HepG2 (cell line): Measurements from ENCODE around the gene ZNF530. TPM values are rescaled to one million over a fixed set of nuclear protein-coding genes. Genes with fewer than 3 reads are reported as not detected.

ENCODE experiments used
- AHR ChIP-seq: IDR thresholded peaks from 2 replicates; pipeline ENCODE4 v1.6.1; 2018; ENCODE audit warnings: missing genetic modification reagents, missing compliant biosample characterization
- CSRNP2 ChIP-seq: sonication (generic); formaldehyde crosslinking; conservative IDR thresholded peaks from 2 replicates; pipeline ENCODE4 v1.8.0; 2022; ENCODE audit warnings: low read depth, missing genetic modification reagents
- CTCF ChIP-seq: sonication (generic); formaldehyde crosslinking; IDR thresholded peaks from 2 replicates; pipeline ENCODE4 v1.5.0; 2020; ENCODE audit warnings: mild to moderate bottlenecking, missing genetic modification reagents, moderate library complexity
- EP300 ChIP-seq, 3 experiments: sonication (generic) in 1 of 3; formaldehyde crosslinking in 1 of 3; IDR thresholded peaks; 2 replicates each; pipeline versions ENCODE4 v1.5.1 to v1.6.1; 2011 to 2020; ENCODE audit warnings: low read depth in 2 of 3, low read length in 2 of 3, borderline replicate concordance in 1 of 3, improper control_type of control experiment in 1 of 3, mild to moderate bottlenecking in 1 of 3, missing genetic modification reagents in 1 of 3, moderate library complexity in 1 of 3
- ETS1 ChIP-seq: sonication (generic); formaldehyde crosslinking; IDR thresholded peaks from 2 replicates; pipeline ENCODE4 v1.4.0; 2020; ENCODE audit warnings: missing genetic modification reagents
- IKZF1 ChIP-seq: fragments of 450-650 bp; IDR thresholded peaks from 2 replicates; pipeline ENCODE4 v1.7.1; 2016
- MZF1 ChIP-seq: sonication (generic); formaldehyde crosslinking; IDR thresholded peaks from 2 replicates; pipeline ENCODE4 v1.8.1; 2023; ENCODE audit warnings: mild to moderate bottlenecking, missing genetic modification reagents, borderline replicate concordance
- NAIF1 ChIP-seq: sonication (generic); formaldehyde crosslinking; IDR thresholded peaks from 2 replicates; pipeline ENCODE4 v1.5.0; 2020; ENCODE audit warnings: mild to moderate bottlenecking, missing genetic modification reagents, borderline replicate concordance
- NFYC ChIP-seq: IDR thresholded peaks from 2 replicates; pipeline ENCODE4 v1.6.1; 2016; ENCODE audit warnings: missing genetic modification reagents, missing compliant biosample characterization
- NR2F1 ChIP-seq, 2 experiments: fragments of 450-650 bp in 1 of 2; formaldehyde crosslinking in 1 of 2; IDR thresholded peaks; 2 replicates each; pipeline versions ENCODE4 v1.5.0 to v1.6.1; 2016 to 2020; ENCODE audit warnings: mild to moderate bottlenecking in 1 of 2, missing compliant biosample characterization in 1 of 2, missing genetic modification reagents in 1 of 2, moderate library complexity in 1 of 2
- POLR2A ChIP-seq, 2 experiments: IDR thresholded peaks; 2 replicates each; pipeline ENCODE4 v1.6.1; 2011; ENCODE audit warnings: low read depth in 2 of 2, low read length in 2 of 2, mild to moderate bottlenecking in 1 of 2, moderate library complexity in 1 of 2; ENCODE audit not compliant: insufficient read depth in 1 of 2
- SMAD3 ChIP-seq: sonication (generic); formaldehyde crosslinking; IDR thresholded peaks from 2 replicates; pipeline ENCODE4 v1.4.0; 2020; ENCODE audit warnings: missing genetic modification reagents
- SRSF1 ChIP-seq: fragments of 200-400 bp; formaldehyde crosslinking; optimal IDR thresholded peaks from 2 replicates; pipeline ENCODE3; 2017; ENCODE audit warnings: mild to moderate bottlenecking, low read depth, low read length, moderate library complexity
- SRSF9 ChIP-seq: fragments of 200-400 bp; formaldehyde crosslinking; IDR thresholded peaks from 2 replicates; pipeline ENCODE4 v1.6.1; 2018; ENCODE audit warnings: borderline replicate concordance, mild to moderate bottlenecking, low read depth, low read length; ENCODE audit not compliant: insufficient read depth, poor library complexity, severe bottlenecking
- SSRP1 ChIP-seq: IDR thresholded peaks from 2 replicates; pipeline ENCODE4 v1.6.1; 2016; ENCODE audit warnings: control low read depth
- TAF15 ChIP-seq: fragments of 200-400 bp; formaldehyde crosslinking; IDR thresholded peaks from one replicate; pipeline ENCODE4 v1.6.1; 2018; ENCODE audit warnings: mild to moderate bottlenecking, low read depth, low read length; ENCODE audit not compliant: poor library complexity, severe bottlenecking
- TOPORS ChIP-seq: sonication (generic); formaldehyde crosslinking; IDR thresholded peaks from 2 replicates; pipeline ENCODE4 v1.8.0; 2023; ENCODE audit warnings: mild to moderate bottlenecking, missing genetic modification reagents
- XBP1 ChIP-seq: sonication (generic); formaldehyde crosslinking; IDR thresholded peaks from 2 replicates; pipeline ENCODE4 v1.5.0; 2020; ENCODE audit warnings: missing genetic modification reagents
- ZNF598 ChIP-seq: sonication (generic); formaldehyde crosslinking; IDR thresholded peaks from 2 replicates; pipeline ENCODE4 v1.5.1; 2020; ENCODE audit warnings: mild to moderate bottlenecking, missing genetic modification reagents, borderline replicate concordance
- ZNF709 ChIP-seq: sonication (generic); formaldehyde crosslinking; IDR thresholded peaks from 2 replicates; pipeline ENCODE4 v1.5.0; 2020; ENCODE audit warnings: mild to moderate bottlenecking, missing genetic modification reagents
- ZSCAN25 ChIP-seq: sonication (generic); formaldehyde crosslinking; IDR thresholded peaks from 2 replicates; pipeline ENCODE4 v1.8.0; 2022; ENCODE audit warnings: mild to moderate bottlenecking, missing genetic modification reagents
- polyA plus RNA-seq, 8 experiments: library from polyadenylated mRNA; depleted of rRNA in 3 of 8; stranded (reverse) in 7 of 8; unstranded in 1 of 8; fragments of >200 nt; fragmentation: Illumina TruSeq in 4 of 8; extraction: Trizol in 4 of 8; gene quantifications; 2 replicates each; pipeline versions ENCODE4 v1.2.1 to v1.2.3, GENCODE V29; 2011 to 2016; ENCODE audit warnings: low read depth in 4 of 8, missing spikeins in 1 of 8, mixed read lengths in 1 of 8; ENCODE audit not compliant: insufficient read depth in 1 of 8
- total RNA-seq, 5 experiments: library from RNA; depleted of rRNA; stranded (reverse); fragments of >200 nt; fragmentation: Illumina TruSeq; extraction: Trizol; gene quantifications; 2 replicates each; pipeline ENCODE4 v1.2.3, GENCODE V29; 2016; ENCODE audit warnings: low read depth in 1 of 5
- TF ChIP-seq, protein P1 (sequence below): sonication (generic); formaldehyde crosslinking; IDR thresholded peaks from 2 replicates; pipeline ENCODE4 v1.4.0; 2020; ENCODE audit warnings: missing genetic modification reagents
- TF ChIP-seq, protein P2 (sequence below): IDR thresholded peaks from 2 replicates; pipeline ENCODE4 v1.6.1; 2012; ENCODE audit warnings: inconsistent platforms

ZNF530 gene
- total and polyA plus RNA-seq, 2 of the 13 experiments (the other 11 are each of a cell fraction or from before 2014, with no cell fraction given) = 1.1 to 7.8 TPM

DNA sequence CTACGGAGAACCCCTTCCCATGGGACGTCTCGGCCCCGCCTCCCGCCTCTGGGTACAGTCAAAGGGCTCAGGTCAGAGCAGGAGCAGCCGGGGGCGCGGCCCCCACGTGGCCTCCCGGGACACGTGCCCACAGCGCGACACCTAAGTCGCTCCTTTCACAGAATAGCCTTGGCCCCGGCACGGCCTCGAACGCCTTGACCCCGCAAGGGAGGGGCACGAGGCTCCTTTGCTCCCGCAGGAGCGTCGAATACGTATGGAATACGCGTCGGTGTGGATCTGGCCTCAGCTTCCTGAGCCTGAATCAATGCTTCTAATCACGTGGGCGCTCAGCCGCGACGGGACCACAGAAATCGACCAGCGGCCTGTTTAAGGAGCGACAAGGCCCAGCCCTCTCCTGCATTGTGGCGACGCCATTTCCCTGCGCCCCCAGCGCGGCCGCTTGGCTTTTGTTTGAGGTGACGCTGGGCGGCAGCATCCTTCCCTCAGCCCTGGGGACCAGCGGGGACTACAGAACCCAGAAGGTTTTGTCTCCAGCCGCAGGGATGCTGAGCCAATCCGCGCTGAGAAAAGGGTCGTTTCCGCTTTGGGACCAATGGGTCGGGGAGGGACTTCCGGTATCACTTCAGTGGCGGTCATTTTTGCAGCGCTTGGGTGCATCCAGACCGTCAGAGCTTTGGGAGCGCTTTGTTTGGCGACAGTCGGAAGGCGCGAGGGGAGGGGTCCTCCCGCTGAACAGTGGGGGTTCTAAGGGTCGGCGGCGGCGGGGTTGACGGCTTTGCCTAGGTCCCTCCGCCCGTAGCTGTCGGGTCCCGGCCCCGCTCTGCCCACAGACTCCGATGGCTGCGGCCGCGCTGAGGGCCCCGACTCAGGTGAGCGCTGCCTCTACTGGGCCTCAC lies 15.9 kb upstream of the ZNF530 start, which contains the start of gene ZIK1 (continued):
- TF ChIP-seq, protein P1, sequence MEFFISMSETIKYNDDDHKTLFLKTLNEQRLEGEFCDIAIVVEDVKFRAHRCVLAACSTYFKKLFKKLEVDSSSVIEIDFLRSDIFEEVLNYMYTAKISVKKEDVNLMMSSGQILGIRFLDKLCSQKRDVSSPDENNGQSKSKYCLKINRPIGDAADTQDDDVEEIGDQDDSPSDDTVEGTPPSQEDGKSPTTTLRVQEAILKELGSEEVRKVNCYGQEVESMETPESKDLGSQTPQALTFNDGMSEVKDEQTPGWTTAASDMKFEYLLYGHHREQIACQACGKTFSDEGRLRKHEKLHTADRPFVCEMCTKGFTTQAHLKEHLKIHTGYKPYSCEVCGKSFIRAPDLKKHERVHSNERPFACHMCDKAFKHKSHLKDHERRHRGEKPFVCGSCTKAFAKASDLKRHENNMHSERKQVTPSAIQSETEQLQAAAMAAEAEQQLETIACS (CRISPR knock-in tag) = no peak
- TF ChIP-seq NFYC (CRISPR knock-in tag) (peak; percentile 87), NR2F1 (CRISPR knock-in tag; IDR thresholded peaks at IDR 0.05) (no peak), MZF1 (CRISPR knock-in tag) (no peak), XBP1 (CRISPR knock-in tag) (no peak), SMAD3 (CRISPR knock-in tag) (no peak), SRSF9 (no peak), ZSCAN25 (CRISPR knock-in tag) (no peak), NAIF1 (CRISPR knock-in tag) (no peak), TAF15 (no peak), ZNF709 (CRISPR knock-in tag) (0 out of 2 replicates have a peak, but pooled peaks have one; percentile 28), AHR (no peak), CTCF (CRISPR knock-in tag) (peak; percentile 46), ZNF598 (CRISPR knock-in tag) (peak; percentile 33; the same call in 1 of the 2 replicates), CSRNP2 (CRISPR knock-in tag) (no peak), EP300 (IDR thresholded peaks at IDR 0.05; ENCODE audit: low read depth in 2 of 2, low read length in 2 of 2) (no peak), EP300 (CRISPR knock-in tag; IDR thresholded peaks at IDR 0.05; ENCODE audit: borderline replicate concordance) (no peak), ETS1 (CRISPR knock-in tag) (no peak), TOPORS (no peak), SSRP1 (no peak), SRSF1 (peak; percentile 44), IKZF1 (no peak), POLR2A (IDR thresholded peaks at IDR 0.05; ENCODE audit: insufficient read depth in 1 of 2, low read depth in 2 of 2, low read length in 2 of 2) (0 out of 4 replicates have a peak, but pooled peaks of 1 of the 2 experiments have one; percentile 36)
- TF ChIP-seq, protein P2, sequence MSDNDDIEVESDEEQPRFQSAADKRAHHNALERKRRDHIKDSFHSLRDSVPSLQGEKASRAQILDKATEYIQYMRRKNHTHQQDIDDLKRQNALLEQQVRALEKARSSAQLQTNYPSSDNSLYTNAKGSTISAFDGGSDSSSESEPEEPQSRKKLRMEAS = peak; percentile 24; the same call in 1 of the 2 replicates
